GM12878 (cell line): ENCODE measurements around the gene PTPN14. TPM values are rescaled to one million over a fixed set of nuclear protein-coding genes. Genes with fewer than 3 reads are reported as not detected.

Source experiments
- ATAC-seq: fragments of 200-7000 bp; cut with Tn5 transposase; 3 replicates; pipeline ENCODE4 v1.9.1; 2020; ENCODE audit warnings: mild to moderate bottlenecking, moderate library complexity
- BruUV-seq: library from RNA; stranded (reverse); fragments of 400-500 nt; replicated peaks from 2 replicates; lab custom pipeline; 2021; lab: Mats Ljungman, UMichigan
- CTCF ChIA-PET: fragments of 300-600 bp; sonication (Branson Sonifier 250); formaldehyde crosslinking; extraction: SDS; loops from one replicate; lab custom pipeline; 2021; ENCODE audit warnings: inconsistent platforms; lab: Yijun Ruan, JAX
- POLR2A ChIA-PET: fragments of 350-600 bp; formaldehyde crosslinking; extraction: SDS; loops from one replicate; lab custom pipeline; 2021; ENCODE audit warnings: inconsistent platforms; lab: Charles Lee
- RAD21 ChIA-PET: fragments of 300-600 bp; sonication (Branson Sonifier 250); formaldehyde crosslinking; loops from one replicate; lab custom pipeline; 2023; ENCODE audit warnings: antibody characterized with exemption; ENCODE audit not compliant: unreplicated experiment; lab: Charles Lee
- SMC1A ChIA-PET: fragments of 300-600 bp; sonication (Branson Sonifier 250); formaldehyde crosslinking; loops from one replicate; lab custom pipeline; 2023; ENCODE audit not compliant: unreplicated experiment, uncharacterized antibody; lab: Charles Lee
- DNase-seq: peaks from one replicate; pipeline ENCODE4 v3.0.0-alpha.2; 2011; ENCODE audit warnings: low read depth, low spot score
- FAIRE-seq: peaks from 3 replicates; lab custom pipeline; 2011; peaks lifted over from hg19 to GRCh38; lab: Jason Lieb, UNC
- H2AFZ ChIP-seq: 2 replicates; pipeline ENCODE4 v1.6.0; 2011; ENCODE audit warnings: low read depth, low read length, control low read depth; ENCODE audit not compliant: control insufficient read depth
- H3K27ac ChIP-seq: 2 replicates; pipeline ENCODE4 v1.5.1; 2011; ENCODE audit warnings: control low read depth; ENCODE audit not compliant: control insufficient read depth, insufficient read depth
- H3K27me3 ChIP-seq, 2 experiments: replicated peaks in 1 of 2; 2 replicates each; pipeline versions ENCODE4 v1.6.0 to v1.6.1; 2011; ENCODE audit warnings: low read length in 1 of 2; ENCODE audit not compliant: control insufficient read depth in 2 of 2, insufficient read depth in 2 of 2
- H3K36me3 ChIP-seq, 2 experiments: 2 replicates each; pipeline ENCODE4 v1.5.1; 2011; ENCODE audit warnings: low read length in 1 of 2; ENCODE audit not compliant: control insufficient read depth in 2 of 2, insufficient read depth in 2 of 2
- H3K4me1 ChIP-seq: 2 replicates; pipeline ENCODE4 v1.6.1; 2011; ENCODE audit warnings: mild to moderate bottlenecking, low read length, moderate library complexity, mixed read lengths; ENCODE audit not compliant: control insufficient read depth, insufficient read depth
- H3K4me2 ChIP-seq: 2 replicates; pipeline ENCODE4 v1.6.0; 2011; ENCODE audit warnings: control low read depth; ENCODE audit not compliant: control insufficient read depth, insufficient read depth
- H3K4me3 ChIP-seq: fragments of 200-600 bp; sonication (generic); 2 replicates; pipeline ENCODE4 v1.5.1; 2016
- H3K79me2 ChIP-seq: 2 replicates; pipeline ENCODE4 v1.6.0; 2011; ENCODE audit warnings: low read length; ENCODE audit not compliant: control insufficient read depth, insufficient read depth
- H3K9ac ChIP-seq: 2 replicates; pipeline ENCODE4 v1.8.0; 2011; ENCODE audit warnings: low read length, control low read depth, mixed read lengths; ENCODE audit not compliant: control insufficient read depth, insufficient read depth
- H3K9me3 ChIP-seq: replicated peaks from 3 replicates; pipeline ENCODE4 v1.5.1; 2011; ENCODE audit warnings: mild to moderate bottlenecking, low read length; ENCODE audit not compliant: control insufficient read depth, insufficient read depth
- H4K20me1 ChIP-seq: 2 replicates; pipeline ENCODE4 v1.6.0; 2011; ENCODE audit not compliant: control insufficient read depth, insufficient read depth
- DPF2 ChIP-seq: fragments of 450-650 bp; IDR thresholded peaks from 2 replicates; pipeline ENCODE4 v1.6.1; 2017; ENCODE audit warnings: mild to moderate bottlenecking
- GABPA ChIP-seq: IDR thresholded peaks from 2 replicates; pipeline ENCODE4 v1.6.1; 2014; ENCODE audit warnings: antibody characterized with exemption, low read depth, mild to moderate bottlenecking, inconsistent platforms
- IKZF2 ChIP-seq, 2 experiments: fragments of 450-650 bp; IDR thresholded peaks; 2 replicates each; pipeline ENCODE4 v1.6.1; 2017; ENCODE audit warnings: mild to moderate bottlenecking in 2 of 2, moderate library complexity in 2 of 2
- ZBTB4 ChIP-seq: fragments of 450-650 bp; formaldehyde crosslinking; IDR thresholded peaks from 2 replicates; pipeline ENCODE4 v1.4.0; 2022; ENCODE audit warnings: mild to moderate bottlenecking, moderate library complexity
- ZNF687 ChIP-seq: fragments of 450-650 bp; IDR thresholded peaks from 2 replicates; pipeline ENCODE4 v1.6.1; 2017; ENCODE audit warnings: mild to moderate bottlenecking, moderate library complexity
- ZZZ3 ChIP-seq: IDR thresholded peaks from 2 replicates; pipeline ENCODE4 v1.6.1; 2011; ENCODE audit warnings: low read depth; ENCODE audit not compliant: control insufficient read depth, insufficient read length
- WGBS: methylation state at CpG from one replicate; pipeline ENCODE4 v1.1.6; 2016; ENCODE audit warnings: low lambda C conversion rate; ENCODE audit not compliant: insufficient replicate concordance, insufficient coverage; ENCODE audit errors: missing lambda C conversion rate; 5-methylcytosine and 5-hydroxymethylcytosine counted together
- in situ Hi-C: fragments of 300-500 bp; cut with MboI; formaldehyde crosslinking; loops from 9 replicates; pipeline ENCODE4 v1.14.3; 2018; ENCODE audit warnings: mixed read lengths
- intact Hi-C: fragments of 100-400 bp; cut with micrococcal nuclease; formaldehyde crosslinking; loops from one replicate; pipeline ENCODE4 v1.14.2; 2022; ENCODE audit not compliant: unreplicated experiment
- polyA plus RNA-seq, 11 experiments: library from polyadenylated mRNA; depleted of rRNA in 4 of 11; unstranded in 6 of 11; stranded (reverse) in 5 of 11; fragments of >200 nt; fragmentation: Nextera tagmentation in 4 of 11; fragmentation: Illumina TruSeq in 1 of 11; extraction: Ambion mirVana in 4 of 11; extraction: Trizol in 1 of 11; gene quantifications; 1 replicate in 1 of 11; 2 replicates in 10 of 11; pipeline versions ENCODE4 v1.2.1 to v1.2.3, GENCODE V29; 2011 to 2016; ENCODE audit warnings: inconsistent platforms in 2 of 11, missing spikeins in 2 of 11, low read depth in 1 of 11
- total RNA-seq, 4 experiments: library from RNA; depleted of rRNA in 3 of 4; stranded (reverse); fragments of >200 nt in 3 of 4; fragmentation: Illumina TruSeq in 1 of 4; extraction: Trizol in 1 of 4; gene quantifications; 2 replicates each; pipeline versions ENCODE4 v1.2.1 to v1.2.3, GENCODE V29; 2013 to 2021

The PTPN14 gene
- total and polyA plus RNA-seq, 10 of the 15 experiments (the other 5 are each of a cell fraction or from before 2014, with no cell fraction given) = 0.05 to 5.1 (median 0.44) TPM

GRCh38 chr1:214420341-214420740, 131.1 kb downstream of the PTPN14 start:
- Histone ChIP-seq H3K4me3 (no peak overlapping the region), H3K9ac (no peak overlapping the region), H4K20me1 (no peaks in the 10 kb centered on the region), H3K9me3 (no peaks in the 10 kb centered on the region), H3K27me3 (no peaks in the 10 kb centered on the region), H2AFZ (no peak overlapping the region), H3K27ac (no peak overlapping the region), H3K79me2 (no peaks in the 10 kb centered on the region), H3K4me2 (no peak overlapping the region), H3K4me1 (no peaks in the 10 kb centered on the region), H3K36me3 (no peaks in the 10 kb centered on the region)
- ATAC-seq = no peak
- intact Hi-C loops (no loop called here), in situ Hi-C loops (no loop called here)
- TF ChIP-seq DPF2 (no peak), ZNF687 (no peak), GABPA (no peak), ZBTB4 (CRISPR knock-in tag) (no peak), IKZF2 (IDR thresholded peaks at IDR 0.05) (no peak), ZZZ3 (no peak)
- WGBS = 0% methylated on average over 1 of the region's 1 CpG
- no peak for DNase-seq
- FAIRE-seq = no peak
- SMC1A ChIA-PET = interaction anchor here (0.9 to 3.0 kb wide), 4 partner anchors 16 to 163 kb away, joined by 3 to 18 read pairs (median 4); no protein-coding TSS in a partner anchor
- POLR2A ChIA-PET = interaction anchor here (0.6 kb wide), 2 partner anchors 58 to 81 kb away, joined by 3 to 5 read pairs; no protein-coding TSS in a partner anchor
- CTCF ChIA-PET = no interaction called here
- BruUV-seq = no TSS peak
- RAD21 ChIA-PET = interaction anchor here (0.9 kb wide), 1 partner anchor 35 kb away, joined by 3 read pairs; no protein-coding TSS in a partner anchor
